Umbilical cord (tissue), 2 donors: ENCODE measurements around the gene RCSD1. TPM values are rescaled to one million over a fixed set of nuclear protein-coding genes. Genes with fewer than 3 reads are reported as not detected.

Experiments used
- DNase-seq: peaks from one replicate; pipeline ENCODE4 v3.0.0-alpha.2; 2015; ENCODE audit warnings: low spot score
- total RNA-seq: library from RNA; depleted of rRNA; stranded (reverse); fragments of >200 nt; gene quantifications from one replicate; pipeline ENCODE4 v1.2.3, GENCODE V29; 2014; ENCODE audit warnings: low replicate concordance; ENCODE audit not compliant: insufficient read depth

Gene RCSD1
- total RNA-seq, 1 donor from 2014 or later, result 17.8 TPM

- no peak for DNase-seq
Observed at GRCh38 chr1:167668108-167668507, 38.1 kb downstream of the RCSD1 start.

DNA sequence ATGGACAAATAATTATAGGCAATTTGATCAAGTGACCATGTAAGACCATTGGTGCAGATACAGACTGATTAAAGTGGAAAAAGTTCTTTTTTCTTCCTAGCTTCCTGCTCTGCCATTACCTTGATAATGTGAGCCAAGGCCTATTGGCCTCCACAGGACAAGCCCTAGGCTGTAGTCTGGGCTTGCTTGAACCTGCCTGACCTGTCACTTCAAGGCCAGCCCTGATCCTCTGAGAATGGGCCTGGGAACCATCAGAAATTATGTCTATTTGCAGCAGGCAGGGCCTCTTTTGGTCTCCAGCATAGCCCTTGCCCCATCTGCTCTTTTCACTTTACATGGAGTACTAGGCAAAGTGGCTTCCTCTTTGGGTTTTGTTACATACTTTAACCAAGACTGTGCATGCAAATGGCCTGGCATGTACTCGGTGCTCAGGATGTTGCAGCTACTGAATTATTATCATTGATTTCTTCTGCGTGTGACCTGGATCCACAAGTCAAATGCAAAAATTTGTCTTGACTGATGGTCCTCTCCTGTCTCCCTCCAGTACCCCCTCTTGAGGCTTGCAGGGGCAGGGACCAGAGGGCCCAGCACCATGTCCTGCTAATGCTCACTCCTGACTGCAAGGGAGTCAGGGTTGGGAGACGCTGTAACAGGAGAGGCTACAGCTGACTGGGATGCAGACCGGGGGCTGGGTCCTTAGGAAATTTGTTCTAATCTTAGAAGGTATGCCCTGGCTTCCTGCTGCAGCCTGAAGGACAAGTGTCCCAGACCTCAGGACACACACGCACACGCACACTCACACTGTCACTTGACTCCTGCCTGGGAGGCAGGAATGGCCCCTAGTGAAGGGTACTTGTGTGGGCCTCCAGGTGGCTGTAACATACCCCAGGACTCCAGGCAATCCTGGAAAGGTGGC lies 39.4 kb downstream of the RCSD1 start:
- DNase-seq, result no peak

DNA sequence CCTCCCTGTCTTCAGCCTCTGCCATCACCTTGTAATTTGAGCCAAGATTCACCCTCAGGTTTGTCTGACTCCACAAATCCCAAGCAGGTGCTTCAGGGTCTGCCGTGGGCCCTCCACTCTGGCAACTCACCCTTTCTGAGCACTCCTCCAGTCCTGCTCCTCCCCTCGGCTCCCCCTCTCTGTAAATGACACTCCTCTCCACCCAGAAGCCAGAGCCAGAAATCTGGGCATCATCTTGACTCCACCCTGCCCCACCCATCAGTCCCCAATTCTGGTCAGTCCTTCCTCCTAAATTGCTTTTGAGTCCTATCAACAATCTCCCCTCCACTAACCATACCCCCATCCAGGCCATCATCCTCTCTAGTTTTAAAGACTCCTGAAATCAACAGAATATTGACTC lies 40.5 kb downstream of the RCSD1 start:
- DNase-seq, result no peak

GRCh38 chr1:167671727-167672511 lies 41.9 kb downstream of the RCSD1 start:
- DNase-seq, result no peak

GRCh38 chr1:167672831-167673230 lies 42.8 kb downstream of the RCSD1 start:
- no peak for DNase-seq

DNA sequence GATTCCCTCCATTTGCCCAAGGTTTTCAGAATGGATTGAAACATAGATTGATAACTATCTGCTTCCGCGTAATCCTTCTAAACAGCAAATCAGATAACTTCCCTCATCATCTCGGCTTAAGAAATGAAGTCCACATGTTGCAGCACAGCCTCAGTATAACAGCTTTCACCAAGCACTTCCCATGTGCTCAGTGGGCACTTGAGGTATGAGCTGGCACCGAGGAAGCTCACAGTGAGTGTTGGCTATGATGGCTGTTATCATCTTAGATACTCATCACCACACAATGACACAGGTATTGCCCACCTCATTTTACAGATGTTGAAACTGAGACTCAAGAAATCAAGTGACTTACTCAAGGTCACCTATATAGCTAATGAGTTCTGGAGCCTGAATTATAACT lies 43.2 kb downstream of the RCSD1 start:
- DNase-seq, result no peak

GRCh38 chr1:167674156-167674555 lies 44.1 kb downstream of the RCSD1 start:
- no peak for DNase-seq

DNA sequence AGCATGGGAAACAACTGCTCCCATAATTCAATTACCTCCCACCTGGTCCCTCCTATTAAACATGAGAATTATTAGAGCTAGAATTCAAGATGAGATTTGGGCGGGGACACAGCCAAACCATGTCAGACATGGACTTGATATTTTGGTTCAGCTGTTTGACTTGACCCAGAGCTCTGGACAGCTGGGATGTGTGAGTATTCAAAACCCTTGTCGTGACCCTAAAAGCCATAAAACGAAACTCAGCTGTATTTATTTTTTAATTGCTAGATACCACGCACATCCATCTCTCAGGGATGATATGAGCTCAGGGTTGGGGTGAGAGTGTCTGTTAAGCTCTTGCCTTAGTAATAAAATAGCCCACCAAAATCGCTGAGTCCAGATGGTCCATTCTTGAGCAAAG lies 45.4 kb downstream of the RCSD1 start:
- no peak for DNase-seq

DNA sequence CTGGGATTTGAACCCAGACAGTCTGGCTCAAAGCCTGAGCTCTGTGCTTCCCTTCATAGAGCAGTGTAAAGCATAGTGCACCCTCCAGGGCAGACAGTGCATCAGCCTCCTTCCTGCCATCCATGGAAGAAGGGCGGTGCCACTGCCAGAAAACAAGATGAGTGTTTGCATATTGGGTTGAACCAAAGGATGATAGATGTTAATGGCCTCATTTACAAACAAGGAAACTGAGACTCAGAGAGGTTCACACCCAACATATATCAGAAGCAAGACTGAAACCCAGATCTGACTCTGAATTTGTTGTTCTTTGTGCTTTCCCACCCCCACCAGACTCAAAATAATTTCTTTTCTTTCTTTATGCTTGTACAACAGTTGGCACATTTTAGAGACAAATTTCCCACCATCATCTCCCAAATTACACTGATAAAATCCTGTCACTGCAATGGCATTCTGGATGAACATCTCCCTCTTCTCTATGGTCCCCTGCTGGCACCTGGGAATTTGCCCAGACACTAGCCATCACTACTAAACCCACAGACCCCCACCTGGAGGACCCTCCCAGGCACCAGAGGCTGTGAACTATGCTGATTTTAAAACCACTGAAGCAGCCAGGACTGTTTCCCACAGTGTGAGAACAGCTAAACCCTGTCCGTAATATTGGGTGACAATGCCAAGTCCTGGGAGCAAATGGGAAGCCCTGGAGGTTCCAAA lies 46.3 kb downstream of the RCSD1 start:
- no peak for DNase-seq

DNA sequence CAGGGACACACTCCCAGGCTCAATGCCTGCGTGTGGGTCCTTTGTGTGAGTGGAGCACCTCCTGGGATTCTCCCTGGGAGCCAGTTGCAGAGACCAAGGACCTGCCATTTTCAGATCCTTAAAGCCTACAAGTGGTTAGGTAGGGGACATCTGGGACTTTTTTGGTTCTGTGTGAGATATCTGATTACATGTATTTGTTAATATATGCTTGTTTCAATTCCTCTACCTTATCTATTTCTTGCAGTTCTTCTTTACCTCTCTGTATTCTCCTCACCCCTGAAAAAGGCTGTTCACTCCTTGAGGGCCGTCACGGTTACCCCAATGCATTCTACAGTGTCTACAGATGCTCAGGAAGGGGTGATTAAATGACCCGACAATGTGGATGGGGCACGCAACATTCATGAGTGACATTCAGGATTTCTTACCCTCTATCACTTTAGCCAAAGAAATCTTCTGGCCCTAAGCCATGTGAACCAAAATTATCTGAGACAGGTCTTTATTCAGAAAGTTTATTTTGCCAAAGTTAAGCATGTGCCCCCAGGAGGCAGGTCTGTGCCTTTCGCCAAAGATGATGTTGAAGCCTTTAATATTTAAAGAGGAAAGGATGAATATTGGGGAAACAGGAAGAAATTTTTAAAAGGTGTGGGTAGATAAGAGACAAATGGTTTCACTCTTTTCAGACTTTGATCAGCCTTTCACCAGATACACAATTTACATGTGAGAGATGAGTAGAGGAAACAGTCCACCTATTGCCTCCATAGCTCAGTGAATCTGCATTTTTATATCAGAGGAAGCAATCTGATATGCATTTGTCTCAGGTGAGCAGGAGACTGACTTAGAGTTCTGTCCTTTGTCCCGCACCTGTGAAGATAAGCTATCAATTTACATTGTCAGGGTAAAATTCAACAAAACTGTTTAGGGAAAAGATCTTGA lies 47.1 kb downstream of the RCSD1 start:
- DNase-seq, result no peak

DNA sequence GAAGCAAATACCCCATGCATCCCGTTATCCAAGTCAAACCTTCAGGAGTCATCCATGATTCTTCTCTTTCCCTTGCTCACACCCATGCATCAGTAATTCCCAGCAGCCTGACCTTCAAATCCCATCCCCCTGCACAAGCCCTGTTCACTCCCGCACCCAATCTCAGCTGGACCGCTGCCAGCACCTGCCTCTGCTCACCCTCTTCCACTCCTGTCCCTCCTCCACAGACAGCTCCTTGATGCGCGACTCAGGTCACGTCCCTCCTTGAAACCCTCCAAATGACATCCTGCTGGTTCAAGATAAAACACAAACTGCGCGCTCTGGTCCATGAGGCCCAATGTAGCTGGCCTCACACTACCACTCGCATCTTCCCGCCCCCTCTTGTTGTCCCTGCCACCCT lies 48.4 kb downstream of the RCSD1 start:
- no peak for DNase-seq

- no peak for DNase-seq
Observed at GRCh38 chr1:167678838-167679237, 48.8 kb downstream of the RCSD1 start.

DNA sequence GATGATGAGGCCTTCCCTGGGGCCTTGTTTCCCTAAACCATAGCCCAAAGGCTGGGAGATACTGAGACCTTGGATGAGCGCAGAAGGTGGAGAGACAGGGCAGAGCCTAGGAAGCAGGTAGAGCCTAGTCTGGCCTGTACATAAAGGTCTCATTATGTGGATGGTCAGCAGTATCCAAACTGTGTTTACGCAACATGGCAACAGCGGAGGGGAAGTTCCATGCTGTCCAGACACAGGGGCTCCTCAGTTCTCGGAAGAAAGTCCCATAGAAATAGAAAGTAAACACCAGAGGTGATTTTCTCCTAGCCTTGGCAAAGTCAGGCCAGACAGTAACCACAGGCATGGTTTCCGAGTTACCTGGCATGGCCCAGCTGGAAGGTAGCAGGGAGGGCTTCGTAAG lies 49.7 kb downstream of the RCSD1 start:
- DNase-seq, result peak; percentile 35

DNA sequence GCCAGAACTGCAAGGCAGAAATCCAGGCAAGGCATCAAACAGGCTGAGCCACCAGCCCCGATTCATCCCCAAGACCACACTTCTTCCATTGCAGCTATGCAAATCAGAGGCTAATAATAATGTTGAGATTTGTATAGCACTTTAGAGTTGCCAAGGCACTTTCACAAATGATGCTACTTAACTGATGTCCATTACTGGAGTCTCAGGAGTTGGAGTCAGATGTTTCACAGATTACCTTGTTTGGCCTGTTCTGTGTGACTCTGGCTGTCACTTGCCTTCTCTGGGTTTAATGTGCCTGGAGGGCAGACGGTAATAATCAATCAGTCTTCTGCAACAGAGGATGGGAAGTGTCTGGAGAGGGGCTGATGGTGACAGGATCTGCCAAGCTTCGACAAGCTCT lies 51.0 kb downstream of the RCSD1 start:
- DNase-seq, result no peak

DNA sequence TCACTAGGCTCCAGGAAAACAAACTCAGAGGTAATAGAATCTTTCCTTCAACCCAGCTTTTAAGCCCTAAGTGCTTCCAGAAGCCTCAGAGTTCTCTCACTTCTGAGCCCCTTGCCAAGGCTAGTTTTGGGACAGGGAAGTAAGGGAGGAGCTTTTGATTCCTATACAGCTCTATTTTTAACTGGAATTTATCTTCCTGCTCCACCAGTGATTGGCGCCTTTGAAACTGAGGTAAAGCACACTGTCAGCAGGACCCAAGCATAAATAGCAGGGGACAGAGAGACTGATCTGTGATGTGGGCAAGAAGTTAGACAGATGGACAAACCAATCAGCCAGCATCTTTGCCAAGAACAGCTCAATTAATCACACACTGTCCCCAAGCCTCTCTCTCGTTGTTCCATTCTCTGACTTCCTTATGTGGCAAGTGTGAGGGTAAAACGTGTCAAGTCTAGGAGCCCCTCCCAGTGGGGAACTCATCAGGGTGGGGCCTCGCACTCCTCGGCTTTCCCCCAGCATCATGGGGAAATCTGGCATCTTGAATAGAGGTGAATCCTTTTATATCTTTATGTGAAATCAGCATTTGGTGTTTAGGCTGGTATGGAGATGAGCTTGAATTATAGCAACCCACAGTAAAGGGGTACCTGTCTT lies 51.5 kb downstream of the RCSD1 start:
- no peak for DNase-seq

DNA sequence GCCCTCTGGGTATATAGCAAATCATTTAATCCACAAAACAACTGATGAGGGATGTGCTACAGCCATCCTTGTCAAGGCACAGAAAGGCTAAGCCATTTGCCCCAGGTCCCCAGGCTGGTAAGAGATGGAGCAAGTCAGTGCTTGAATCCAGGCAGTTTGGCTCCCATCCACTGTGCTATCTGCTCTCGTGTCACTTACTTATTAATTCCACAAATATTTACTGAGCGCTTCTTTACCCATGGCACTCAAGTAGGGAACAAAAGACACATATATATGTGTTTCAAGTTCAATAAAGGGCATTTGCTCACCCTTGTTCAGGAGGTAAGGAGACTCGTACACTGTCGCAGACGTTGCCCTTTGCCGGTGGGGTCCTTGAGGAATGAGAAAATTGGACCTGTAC lies 53.2 kb downstream of the RCSD1 start:
- no peak for DNase-seq

- peak; percentile 71 for DNase-seq
Observed at GRCh38 chr1:167683641-167684502, 53.8 kb downstream of the RCSD1 start.

GRCh38 chr1:167685844-167686243 lies 55.8 kb downstream of the RCSD1 start:
- DNase-seq, result no peak

DNA sequence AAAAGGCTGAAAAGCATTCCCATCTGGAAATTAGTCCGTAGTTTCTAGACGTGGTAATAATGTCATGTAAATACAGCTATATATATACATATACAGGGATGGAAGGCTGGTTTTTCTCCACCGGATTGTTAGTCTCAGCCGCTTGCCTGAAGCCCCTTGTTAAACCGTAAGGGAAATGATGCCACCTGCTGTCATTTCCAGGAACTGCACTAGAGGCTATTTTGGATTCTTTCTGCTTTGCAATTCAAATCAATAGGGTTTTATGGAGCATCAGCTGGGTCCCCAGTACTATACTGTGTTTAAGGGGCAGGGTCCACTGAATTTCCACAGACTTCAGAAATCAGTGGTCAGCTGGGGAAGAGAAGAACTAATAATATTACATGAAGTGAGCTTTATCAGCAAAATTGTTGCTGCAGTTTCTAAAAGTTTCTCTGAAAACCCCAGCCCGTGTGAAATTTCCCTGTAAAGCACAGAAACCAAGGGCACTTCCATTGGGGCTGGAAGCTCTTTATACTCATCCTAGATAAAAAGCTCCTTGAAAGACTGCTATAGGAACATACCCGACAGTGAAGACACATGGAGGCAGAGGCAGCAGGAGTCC lies 58.0 kb downstream of the RCSD1 start:
- DNase-seq, result peak; percentile 85
